Urinary bladder (tissue), 4 donors: ENCODE data around the gene FMNL2. TPM values are rescaled to one million over a fixed set of nuclear protein-coding genes. Genes with fewer than 3 reads are reported as not detected.

Experiments
- DNase-seq: peaks from one replicate; pipeline ENCODE4 v3.0.0-alpha.2; 2015; ENCODE audit errors: extremely low spot score
- H3K27ac ChIP-seq: one replicate; pipeline ENCODE4 v1.5.1; 2013; ENCODE audit warnings: low read depth, mild to moderate bottlenecking, moderate library complexity
- H3K36me3 ChIP-seq: one replicate; pipeline ENCODE4 v1.6.1; 2013; ENCODE audit warnings: mild to moderate bottlenecking, moderate library complexity; ENCODE audit not compliant: insufficient read depth
- H3K4me1 ChIP-seq: one replicate; pipeline ENCODE4 v1.6.1; 2013; ENCODE audit warnings: mild to moderate bottlenecking, moderate library complexity; ENCODE audit not compliant: insufficient read depth
- H3K4me3 ChIP-seq: one replicate; pipeline ENCODE4 v1.5.1; 2013; ENCODE audit warnings: low read depth, low read length
- WGBS: extraction: QIAGEN DNeasy Blood & Tissue Kit; methylation state at CpG from one replicate; pipeline ENCODE4 v1.1.7; 2013; 5-methylcytosine and 5-hydroxymethylcytosine counted together
- polyA plus RNA-seq: library from polyadenylated mRNA; stranded (reverse); fragments of 200-250 nt; gene quantifications from one replicate; pipeline ENCODE4 v1.2.3, GENCODE V29; 2013
- total RNA-seq: library from RNA; depleted of rRNA; stranded (reverse); fragments of >200 nt; gene quantifications from one replicate; pipeline ENCODE4 v1.2.3, GENCODE V29; 2014
- donor health status: healthy with polysubstance abuse.
- donor health status: healthy.

FMNL2 gene
- total and polyA plus RNA-seq, 2 donors = 27.7 to 77.6 TPM

GRCh38 chr2:152571048-152571766 lies 236.2 kb downstream of the FMNL2 start:
- H3K4me3 ChIP-seq = no peak overlapping the region
- 53% methylated on average over 3 of the region's 3 CpGs for WGBS
- DNase-seq = no peak
- H3K4me1 ChIP-seq = no peaks in the 10 kb centered on the region
- H3K36me3 ChIP-seq = no peaks in the 10 kb centered on the region
- H3K27ac ChIP-seq = no peak overlapping the region

DNA sequence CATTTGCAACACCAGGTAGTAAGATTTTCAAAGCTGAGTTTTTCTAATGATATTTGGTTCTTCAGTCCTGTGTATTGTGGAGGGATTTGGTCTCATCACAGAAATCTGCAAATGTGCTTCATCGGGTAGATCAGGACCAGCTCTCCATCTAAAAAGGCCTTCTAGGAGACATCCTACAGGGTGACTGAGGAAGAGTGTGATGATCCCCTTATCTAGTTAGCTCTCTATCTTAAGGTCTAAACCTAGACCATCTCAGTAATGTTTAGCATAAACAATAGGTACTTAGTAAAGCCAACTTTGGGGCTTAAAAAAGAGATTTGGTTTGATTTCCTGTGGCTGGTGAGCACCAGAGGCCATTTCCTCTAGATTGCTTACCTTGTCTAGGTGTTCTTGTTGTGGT lies 237.1 kb downstream of the FMNL2 start:
- Histone ChIP-seq H3K27ac (no peak overlapping the region), H3K4me3 (no peak overlapping the region), H3K36me3 (no peaks in the 10 kb centered on the region), H3K4me1 (no peaks in the 10 kb centered on the region)
- WGBS = 92% methylated on average over 1 of the region's 1 CpG
- DNase-seq = no peak

DNA sequence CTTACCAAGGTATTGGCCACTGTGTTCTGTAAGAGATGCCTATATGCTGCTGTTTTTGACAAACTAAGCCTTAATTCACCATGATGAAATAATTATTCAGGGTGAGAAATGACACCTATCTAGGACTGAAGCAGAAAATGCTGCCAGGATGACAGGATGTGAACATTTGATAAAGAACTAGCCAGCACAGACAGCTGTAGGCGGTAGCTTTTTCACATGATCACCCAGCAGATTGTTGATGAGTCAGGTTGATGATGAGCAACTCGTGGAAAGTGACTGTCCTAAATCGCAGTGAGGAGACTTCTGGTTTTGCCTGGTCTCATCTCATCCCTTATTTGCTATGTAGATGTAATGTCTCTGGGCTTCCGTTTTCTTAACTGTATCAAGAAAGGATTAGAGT lies 238.2 kb downstream of the FMNL2 start:
- no peaks in the 10 kb centered on the region for H3K36me3 ChIP-seq
- H3K4me1 ChIP-seq = no peaks in the 10 kb centered on the region
- H3K27ac ChIP-seq = no peak overlapping the region
- WGBS = 60% methylated on average over 4 of the region's 4 CpGs
- no peak overlapping the region for H3K4me3 ChIP-seq
- DNase-seq = no peak

DNA sequence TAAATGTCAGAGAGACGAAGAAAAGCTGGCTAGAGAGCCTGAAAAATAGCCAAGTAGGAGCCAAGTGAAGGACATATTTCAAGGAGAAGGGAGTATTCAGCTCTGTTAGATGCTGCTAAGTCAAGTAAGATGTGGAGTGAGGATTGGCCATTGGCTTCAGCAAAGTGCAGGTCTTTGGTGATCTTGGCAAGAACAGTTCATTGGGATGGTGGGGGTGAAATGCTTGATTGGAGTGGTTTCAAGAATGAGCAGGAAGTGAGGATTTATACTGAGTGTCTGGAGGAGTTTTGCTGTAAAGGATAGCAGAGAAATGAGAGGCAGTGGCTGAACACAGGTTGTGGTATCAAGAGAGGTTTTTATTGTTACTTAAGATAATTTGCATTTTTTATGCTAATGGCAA lies 242.6 kb downstream of the FMNL2 start:
- DNase-seq = peak; percentile 21
- H3K27ac ChIP-seq = no peak overlapping the region
- WGBS = 32% methylated on average over 1 of the region's 1 CpG

DNA sequence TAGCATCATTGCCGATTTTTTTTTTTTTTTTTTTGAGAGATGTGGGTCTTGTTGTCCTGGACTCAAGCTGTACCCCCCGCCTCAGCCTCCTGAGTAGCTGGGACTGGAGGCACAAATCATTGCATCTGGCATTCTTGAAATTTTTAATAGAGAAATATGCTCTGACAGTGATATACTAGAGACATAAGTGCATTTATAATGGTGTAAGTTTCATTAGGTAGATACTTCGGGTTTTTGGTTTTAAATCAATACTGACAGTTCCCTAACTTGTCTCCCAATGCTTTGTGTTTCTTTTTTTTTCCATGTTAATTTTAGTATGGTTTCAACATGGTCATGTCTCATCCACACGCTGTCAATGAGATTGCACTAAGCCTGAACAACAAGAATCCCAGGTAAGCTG lies 243.6 kb downstream of the FMNL2 start:
- Histone ChIP-seq H3K36me3 (no peaks in the 10 kb centered on the region), H3K27ac (no peak overlapping the region), H3K4me3 (no peak overlapping the region), H3K4me1 (no peaks in the 10 kb centered on the region)
- DNase-seq = no peak
- 91% methylated on average over 4 of the region's 4 CpGs for WGBS

More for the DNA sequence above, 242.6 kb downstream of the FMNL2 start:
- H3K4me3 ChIP-seq = no peak overlapping the region
- H3K36me3 ChIP-seq = no peaks in the 10 kb centered on the region
- H3K4me1 ChIP-seq = no peaks in the 10 kb centered on the region

- no peaks in the 10 kb centered on the region for H3K4me1 ChIP-seq
- WGBS = 55% methylated on average over 3 of the region's 3 CpGs
- no peak overlapping the region for H3K4me3 ChIP-seq
- no peaks in the 10 kb centered on the region for H3K36me3 ChIP-seq
- no peak for DNase-seq
- H3K27ac ChIP-seq = no peak overlapping the region
These were observed 245.7 kb downstream of the FMNL2 start for GRCh38 chr2:152580714-152581113.

- no peak overlapping the region for H3K27ac ChIP-seq
- H3K36me3 ChIP-seq = no peaks in the 10 kb centered on the region
- no peak for DNase-seq
- WGBS = 90% methylated on average over 11 of the region's 11 CpGs
- H3K4me3 ChIP-seq = no peak overlapping the region
- H3K4me1 ChIP-seq = no peaks in the 10 kb centered on the region
These were observed 246.4 kb downstream of the FMNL2 start for GRCh38 chr2:152581360-152581759.

DNA sequence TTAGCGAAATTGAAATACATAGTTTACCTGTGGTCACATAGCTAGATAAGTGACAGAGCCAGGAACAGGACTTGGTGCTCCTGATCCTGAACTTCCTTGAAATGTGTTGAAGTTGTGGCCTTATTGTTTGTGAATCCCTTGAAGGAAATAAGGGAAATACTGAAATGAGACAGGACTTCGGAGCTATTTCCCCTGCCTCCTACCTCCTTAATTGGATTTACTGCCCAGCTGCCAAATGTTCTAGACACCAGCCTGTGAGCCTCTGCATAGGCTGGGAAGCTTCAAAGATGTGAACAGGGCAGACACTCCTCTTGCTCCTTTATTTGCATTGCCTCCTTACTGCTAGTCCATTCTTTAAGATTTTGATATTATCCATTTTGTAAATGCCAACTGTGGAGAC lies 247.1 kb downstream of the FMNL2 start:
- H3K4me1 ChIP-seq = no peaks in the 10 kb centered on the region
- H3K36me3 ChIP-seq = no peaks in the 10 kb centered on the region
- H3K27ac ChIP-seq = no peak overlapping the region
- no peak overlapping the region for H3K4me3 ChIP-seq
- DNase-seq = no peak
- 65% methylated on average over 2 of the region's 2 CpGs for WGBS

DNA sequence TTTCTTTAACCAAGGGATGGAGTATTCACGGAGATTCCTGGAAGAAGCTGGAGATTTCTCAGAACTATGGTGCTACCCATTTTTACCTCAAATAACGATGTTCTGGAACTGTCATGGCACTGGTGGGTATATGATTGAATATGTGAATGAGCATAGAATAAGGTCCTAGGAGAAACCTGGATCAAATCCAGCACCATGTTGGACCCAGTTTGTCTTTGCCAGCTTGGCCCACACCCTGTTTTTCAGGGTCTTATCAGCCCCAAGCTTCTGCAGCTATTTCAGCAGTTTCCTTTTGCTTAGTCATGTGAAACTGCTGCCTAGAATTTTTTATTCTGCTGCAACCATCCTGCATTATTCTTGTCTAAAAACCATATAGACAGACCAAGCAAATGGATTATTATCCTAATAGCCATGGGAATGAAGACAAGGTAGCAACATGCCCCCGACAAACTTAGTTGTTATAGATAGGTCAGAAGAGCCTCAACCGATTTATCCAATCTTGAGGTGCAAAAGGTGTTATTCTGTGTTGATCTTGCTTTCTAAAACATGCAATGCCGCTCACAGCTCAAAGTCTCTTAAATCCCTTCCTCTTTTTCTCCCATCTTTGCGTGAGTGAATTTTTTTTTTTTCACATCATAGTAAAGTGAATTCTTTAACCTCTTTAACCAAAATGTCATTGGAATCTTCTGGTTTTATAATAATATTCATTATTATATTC lies 248.7 kb downstream of the FMNL2 start:
- 91% methylated on average over 6 of the region's 6 CpGs for WGBS
- DNase-seq = no peak

GRCh38 chr2:152584301-152584700 lies 249.3 kb downstream of the FMNL2 start:
- DNase-seq = no peak
- Histone ChIP-seq H3K4me1 (no peaks in the 10 kb centered on the region), H3K36me3 (no peaks in the 10 kb centered on the region), H3K27ac (no peak overlapping the region), H3K4me3 (no peak overlapping the region)
- 50% methylated on average over 3 of the region's 3 CpGs for WGBS

More for the DNA sequence above, 248.7 kb downstream of the FMNL2 start:
- Histone ChIP-seq H3K4me1 (no peaks in the 10 kb centered on the region), H3K27ac (no peak overlapping the region), H3K4me3 (no peak overlapping the region), H3K36me3 (no peaks in the 10 kb centered on the region)

DNA sequence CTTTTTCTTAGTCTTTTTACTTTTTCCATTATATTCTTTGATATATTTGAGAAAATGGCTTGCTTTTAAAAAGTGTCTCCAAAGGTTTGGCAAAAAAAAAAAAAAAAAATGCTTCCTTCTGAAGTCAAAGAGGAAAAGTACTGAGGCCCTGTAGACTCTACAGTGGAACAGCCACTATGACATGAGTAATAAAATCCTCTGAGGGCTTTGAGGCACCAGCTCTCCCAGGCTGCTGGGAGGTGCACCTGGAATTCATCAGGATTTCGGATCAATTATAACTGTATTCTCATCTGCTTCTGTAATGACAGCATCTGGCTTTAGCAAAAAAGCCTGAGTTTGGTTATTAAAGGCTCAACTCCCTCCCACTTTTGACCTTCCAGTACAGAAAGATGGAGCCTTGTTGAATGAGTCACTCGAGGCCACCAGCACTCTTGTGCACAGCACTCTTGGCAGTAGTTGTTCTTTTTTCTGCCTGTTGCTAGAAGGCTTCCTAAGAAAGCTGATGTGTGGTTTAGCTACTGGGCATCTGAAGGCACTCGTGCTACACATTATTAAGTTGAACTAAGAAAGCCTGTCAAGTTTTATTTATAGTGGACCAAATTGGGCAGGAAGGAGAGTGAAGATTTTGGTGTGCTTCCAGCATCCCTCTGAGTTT lies 251.0 kb downstream of the FMNL2 start:
- H3K4me3 ChIP-seq = no peak overlapping the region
- 32% methylated on average over 3 of the region's 3 CpGs for WGBS
- no peaks in the 10 kb centered on the region for H3K36me3 ChIP-seq
- no peak overlapping the region for H3K27ac ChIP-seq
- DNase-seq = no peak
- no peaks in the 10 kb centered on the region for H3K4me1 ChIP-seq

DNA sequence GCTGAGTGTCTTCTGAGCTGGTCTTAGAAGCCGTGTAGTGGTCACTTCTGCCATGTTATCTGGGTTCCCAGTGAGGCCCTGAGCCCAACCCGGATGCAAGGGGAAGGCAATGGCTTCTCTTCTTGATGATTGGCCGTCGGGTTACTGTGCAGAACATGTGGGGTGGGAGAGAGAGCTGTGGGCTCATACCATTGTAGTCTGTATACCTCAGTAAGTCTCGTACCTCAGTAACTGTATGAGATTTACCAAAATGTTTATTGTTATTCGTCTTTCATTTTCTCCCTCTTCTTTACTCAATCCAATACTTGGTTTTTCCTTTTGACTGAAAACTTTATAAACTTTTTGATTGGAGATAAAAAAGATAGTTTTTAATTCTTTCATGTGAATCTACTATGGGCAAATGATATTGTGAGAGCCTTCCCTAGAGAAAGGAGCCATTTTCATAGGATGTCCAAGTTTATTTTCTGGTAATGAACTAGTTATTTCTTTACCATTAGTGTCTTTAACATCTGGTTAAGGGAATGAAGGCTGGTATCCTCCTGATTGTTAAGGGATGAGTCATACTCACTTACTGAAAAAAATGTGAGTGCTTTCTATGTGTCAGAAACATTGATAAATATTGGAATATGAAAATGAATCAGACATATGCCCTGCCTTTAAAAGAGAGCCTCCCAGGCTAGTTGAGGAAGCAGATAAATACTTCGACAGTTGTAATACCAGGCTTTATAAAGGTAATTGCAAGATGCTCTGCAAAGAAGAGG lies 252.4 kb downstream of the FMNL2 start:
- H3K4me3 ChIP-seq = no peak overlapping the region
- DNase-seq = no peak
- no peaks in the 10 kb centered on the region for H3K4me1 ChIP-seq
- no peaks in the 10 kb centered on the region for H3K36me3 ChIP-seq
- no peak overlapping the region for H3K27ac ChIP-seq
- WGBS = 90% methylated on average over 7 of the region's 7 CpGs

DNA sequence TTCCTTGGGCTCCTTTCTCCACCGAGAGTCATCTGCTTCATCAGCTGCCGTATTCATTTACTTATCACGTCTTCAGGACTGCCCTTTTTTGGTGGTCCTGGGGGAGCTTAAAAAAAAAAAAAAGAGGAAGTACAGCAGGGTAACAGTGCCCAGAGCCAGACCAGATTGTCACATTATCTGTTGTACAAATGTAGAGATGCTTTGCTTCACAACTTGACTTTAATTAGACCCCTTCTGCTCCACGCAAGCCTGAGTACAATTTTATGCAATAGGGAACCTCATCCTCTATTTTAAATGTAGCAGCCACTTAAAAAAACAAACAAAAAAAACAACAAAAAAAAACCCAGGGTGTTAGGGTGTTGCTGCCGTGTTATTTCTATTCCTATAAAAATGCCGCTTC lies 254.0 kb downstream of the FMNL2 start:
- no peak overlapping the region for H3K27ac ChIP-seq
- no peak for DNase-seq
- WGBS = 57% methylated on average over 6 of the region's 6 CpGs
- no peak overlapping the region for H3K4me3 ChIP-seq
- no peaks in the 10 kb centered on the region for H3K36me3 ChIP-seq
- no peaks in the 10 kb centered on the region for H3K4me1 ChIP-seq
